Measurements from ENCODE around the gene WDR18.

GRCh38 chr19:1007399-1008251 lies 23.5 kb downstream of the WDR18 start:
- TF ChIP-seq POLR2AphosphoS5 (IDR thresholded peaks at IDR 0.05; ENCODE audit: low read depth, low read length) (no peak), SIN3A (IDR thresholded peaks at IDR 0.05; ENCODE audit: borderline replicate concordance, insufficient read depth, low read length) (no peak), REST (IDR thresholded peaks at IDR 0.05; ENCODE audit: insufficient read depth in 1 of 2, low read depth in 2 of 2, low read length in 2 of 2) (no peak), TAF1 (IDR thresholded peaks at IDR 0.05; ENCODE audit: borderline replicate concordance, insufficient read depth, low read length) (no peak)
